HUES64 (cell line): ENCODE measurements around the gene FAM118A.
"Not testable (repeated sequence)": the region's sequence is repeated elsewhere in the genome, so short reads cannot be mapped to it uniquely, and the experiment has no call there.

Experiments
- H3K27ac ChIP-seq: 2 replicates; pipeline ENCODE4 v1.7.0; 2013; ENCODE audit warnings: low read depth, low read length, inconsistent platforms
- H3K27me3 ChIP-seq: 2 replicates; pipeline ENCODE4 v1.6.1; 2013; ENCODE audit warnings: mild to moderate bottlenecking, low read length; ENCODE audit not compliant: insufficient read depth
- H3K36me3 ChIP-seq: 2 replicates; pipeline ENCODE4 v1.6.1; 2013; ENCODE audit warnings: mild to moderate bottlenecking, low read length; ENCODE audit not compliant: insufficient read depth
- H3K4me1 ChIP-seq: 2 replicates; pipeline ENCODE4 v1.6.1; 2013; ENCODE audit warnings: mild to moderate bottlenecking, low read length, moderate library complexity; ENCODE audit not compliant: insufficient read depth
- H3K4me3 ChIP-seq: 2 replicates; pipeline ENCODE4 v1.5.1; 2013; ENCODE audit warnings: mild to moderate bottlenecking, low read length, moderate library complexity
- H3K9ac ChIP-seq: 2 replicates; pipeline ENCODE4 v1.6.1; 2013; ENCODE audit warnings: mild to moderate bottlenecking, low read depth, low read length
- H3K9me3 ChIP-seq: 2 replicates; pipeline ENCODE4 v1.6.1; 2013; ENCODE audit warnings: low read depth, low read length; ENCODE audit not compliant: insufficient read depth
- WGBS: fragments of 150-250, 120-280 bp; methylation state at CpG from one replicate; pipeline ENCODE4 v1.1.7; 2013; ENCODE audit warnings: missing lambda C conversion rate; 5-methylcytosine and 5-hydroxymethylcytosine counted together

The FAM118A gene

GRCh38 chr22:45322873-45323525 is 13.3 kb downstream of the FAM118A start:
- H3K4me3 ChIP-seq = no peak overlapping the region
- peaks cover 34% of the 10 kb centered on the region for H3K36me3 ChIP-seq
- H3K4me1 ChIP-seq = peaks cover 1% of the 10 kb centered on the region
- H3K9me3 ChIP-seq = no peaks in the 10 kb centered on the region
- H3K27me3 ChIP-seq = no peaks in the 10 kb centered on the region
- 95% methylated on average over 24 of the region's 24 CpGs for WGBS
- no peak overlapping the region for H3K9ac ChIP-seq
- no peak overlapping the region for H3K27ac ChIP-seq

- 82% methylated on average over 7 of the region's 7 CpGs for WGBS
- no peak overlapping the region for H3K27ac ChIP-seq
- H3K36me3 ChIP-seq = peaks cover 34% of the 10 kb centered on the region
- no peak overlapping the region for H3K4me3 ChIP-seq
- no peaks in the 10 kb centered on the region; the same call in 1 of the 2 replicates for H3K4me1 ChIP-seq
- no peaks in the 10 kb centered on the region for H3K27me3 ChIP-seq
- H3K9me3 ChIP-seq = no peaks in the 10 kb centered on the region
- no peak overlapping the region for H3K9ac ChIP-seq
Measured at GRCh38 chr22:45323695-45324094, 14.0 kb downstream of the FAM118A start.

GRCh38 chr22:45324311-45324711 is 14.6 kb downstream of the FAM118A start:
- Histone ChIP-seq H3K27me3 (no peaks in the 10 kb centered on the region), H3K9me3 (no peaks in the 10 kb centered on the region), H3K27ac (no peak overlapping the region), H3K4me3 (no peak overlapping the region), H3K9ac (no peak overlapping the region), H3K36me3 (peaks cover 34% of the 10 kb centered on the region), H3K4me1 (no peaks in the 10 kb centered on the region; the same call in 1 of the 2 replicates)
- WGBS = 95% methylated on average over 12 of the region's 12 CpGs

DNA sequence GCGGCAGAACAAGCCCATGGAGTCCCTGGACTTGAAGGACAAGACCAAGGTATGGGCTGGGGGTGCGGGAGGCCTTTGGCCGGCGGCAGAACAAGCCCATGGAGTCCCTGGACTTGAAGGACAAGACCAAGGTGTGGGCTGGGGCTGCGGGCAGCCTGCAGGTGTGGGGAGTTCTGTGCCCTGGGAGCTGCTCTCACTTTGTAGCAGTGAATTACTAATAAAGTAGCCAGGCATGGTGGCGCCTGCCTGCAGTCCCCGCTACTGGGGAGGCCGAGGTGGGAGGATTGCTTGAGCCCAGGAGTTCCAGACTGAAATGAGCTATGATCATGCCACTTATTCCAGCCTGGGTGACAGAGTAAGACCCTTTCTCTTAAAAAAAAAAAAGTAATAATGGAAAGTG is 18.5 kb downstream of the FAM118A start:
- 83% methylated on average over 7 of the region's 8 CpGs for WGBS
- H3K36me3 ChIP-seq = peaks cover 45% of the 10 kb centered on the region
- not testable (repeated sequence) for H3K4me1 ChIP-seq, H3K27me3 ChIP-seq, H3K9ac ChIP-seq, H3K4me3 ChIP-seq, H3K9me3 ChIP-seq, H3K27ac ChIP-seq

DNA sequence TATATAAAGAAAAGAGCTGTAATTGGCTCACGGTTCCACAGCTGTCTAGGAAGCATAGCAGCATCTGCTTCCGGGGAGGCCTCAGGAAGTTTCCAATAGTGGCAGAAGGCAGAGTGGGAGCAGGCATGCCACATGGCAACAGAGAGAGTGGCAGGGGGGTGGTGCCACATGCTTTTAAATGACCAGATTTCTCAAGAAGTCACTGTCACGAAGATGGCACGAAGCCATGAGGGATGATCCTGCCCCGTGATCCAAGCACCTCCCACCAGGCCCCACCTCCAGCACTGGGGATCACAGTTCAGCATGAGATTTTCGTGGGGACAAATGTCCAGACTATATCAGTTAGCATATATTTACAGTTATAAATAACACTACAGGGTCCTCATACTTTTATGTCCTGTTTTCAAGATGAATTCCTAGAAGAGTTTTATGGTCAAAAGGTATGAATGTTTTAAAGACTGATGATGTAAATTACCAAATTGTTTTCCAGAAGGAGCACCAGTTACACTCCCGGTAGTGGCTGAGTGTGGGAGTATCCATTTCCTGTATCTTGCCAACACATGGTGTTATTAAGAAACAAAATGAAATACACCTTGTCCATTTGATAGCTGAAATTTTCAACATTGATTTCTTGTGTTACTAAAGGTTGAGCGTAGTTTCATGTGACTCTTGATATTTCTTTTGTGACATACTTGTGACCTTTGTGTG is 19.2 kb downstream of the FAM118A start:
- Histone ChIP-seq H3K36me3 (peaks cover 42% of the 10 kb centered on the region), H3K4me1 (no peaks in the 10 kb centered on the region), H3K9me3 (no peaks in the 10 kb centered on the region), H3K27me3 (no peaks in the 10 kb centered on the region), H3K27ac (no peak overlapping the region), H3K4me3 (no peak overlapping the region), H3K9ac (no peak overlapping the region)
- WGBS = 93% methylated on average over 8 of the region's 8 CpGs

GRCh38 chr22:45329530-45329936 is 19.8 kb downstream of the FAM118A start:
- peaks cover 45% of the 10 kb centered on the region for H3K36me3 ChIP-seq
- no peaks in the 10 kb centered on the region for H3K27me3 ChIP-seq
- H3K27ac ChIP-seq = no peak overlapping the region
- 96% methylated on average over 12 of the region's 12 CpGs for WGBS
- H3K4me3 ChIP-seq = no peak overlapping the region
- H3K4me1 ChIP-seq = no peaks in the 10 kb centered on the region
- no peak overlapping the region for H3K9ac ChIP-seq
- H3K9me3 ChIP-seq = no peaks in the 10 kb centered on the region

GRCh38 chr22:45330548-45330947 is 20.8 kb downstream of the FAM118A start:
- H3K27ac ChIP-seq = no peak overlapping the region
- H3K36me3 ChIP-seq = peaks cover 46% of the 10 kb centered on the region
- H3K9ac ChIP-seq = no peak overlapping the region
- WGBS = 96% methylated on average over 19 of the region's 19 CpGs
- H3K9me3 ChIP-seq = no peaks in the 10 kb centered on the region
- H3K4me3 ChIP-seq = no peak overlapping the region
- H3K4me1 ChIP-seq = no peaks in the 10 kb centered on the region
- H3K27me3 ChIP-seq = no peaks in the 10 kb centered on the region

DNA sequence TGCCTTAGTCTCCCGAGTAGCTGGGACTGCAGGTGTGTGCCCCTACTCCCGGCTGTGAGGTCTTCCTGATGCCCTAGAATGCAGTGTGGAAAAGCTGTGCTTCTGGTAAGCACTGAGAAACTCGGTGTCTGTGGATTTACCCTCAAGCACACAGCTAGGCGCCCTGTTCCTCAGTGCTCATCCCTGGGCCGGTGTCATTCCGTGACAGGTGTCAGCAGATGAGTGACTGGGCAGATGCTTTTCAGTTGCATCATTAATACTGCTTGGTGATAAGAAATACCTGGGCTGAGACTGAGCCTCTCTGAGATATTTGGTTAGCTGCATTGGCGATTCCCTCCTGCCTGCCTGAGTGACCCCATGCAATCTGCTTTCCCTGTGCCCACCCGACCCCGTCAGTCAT is 21.8 kb downstream of the FAM118A start:
- no peaks in the 10 kb centered on the region for H3K27me3 ChIP-seq
- H3K36me3 ChIP-seq = peaks cover 52% of the 10 kb centered on the region
- no peak overlapping the region for H3K4me3 ChIP-seq
- H3K9ac ChIP-seq = no peak overlapping the region
- H3K27ac ChIP-seq = no peak overlapping the region
- H3K9me3 ChIP-seq = no peaks in the 10 kb centered on the region
- H3K4me1 ChIP-seq = no peaks in the 10 kb centered on the region
- 94% methylated on average over 9 of the region's 9 CpGs for WGBS

- no peaks in the 10 kb centered on the region for H3K27me3 ChIP-seq
- 96% methylated on average over 7 of the region's 7 CpGs for WGBS
- H3K4me1 ChIP-seq = no peaks in the 10 kb centered on the region
- no peak overlapping the region for H3K27ac ChIP-seq
- H3K9me3 ChIP-seq = no peaks in the 10 kb centered on the region
- H3K36me3 ChIP-seq = peaks cover 55% of the 10 kb centered on the region
- H3K9ac ChIP-seq = no peak overlapping the region
- no peak overlapping the region for H3K4me3 ChIP-seq
Measured at GRCh38 chr22:45332001-45332400, 22.3 kb downstream of the FAM118A start.

- no peaks in the 10 kb centered on the region for H3K4me1 ChIP-seq
- no peaks in the 10 kb centered on the region for H3K27me3 ChIP-seq
- peaks cover 47% of the 10 kb centered on the region for H3K36me3 ChIP-seq
- no peaks in the 10 kb centered on the region for H3K9me3 ChIP-seq
- no peak overlapping the region for H3K4me3 ChIP-seq
- H3K27ac ChIP-seq = no peak overlapping the region
- 94% methylated on average over 5 of the region's 5 CpGs for WGBS
- H3K9ac ChIP-seq = no peak overlapping the region
Measured at GRCh38 chr22:45334068-45334467, 24.3 kb downstream of the FAM118A start.

DNA sequence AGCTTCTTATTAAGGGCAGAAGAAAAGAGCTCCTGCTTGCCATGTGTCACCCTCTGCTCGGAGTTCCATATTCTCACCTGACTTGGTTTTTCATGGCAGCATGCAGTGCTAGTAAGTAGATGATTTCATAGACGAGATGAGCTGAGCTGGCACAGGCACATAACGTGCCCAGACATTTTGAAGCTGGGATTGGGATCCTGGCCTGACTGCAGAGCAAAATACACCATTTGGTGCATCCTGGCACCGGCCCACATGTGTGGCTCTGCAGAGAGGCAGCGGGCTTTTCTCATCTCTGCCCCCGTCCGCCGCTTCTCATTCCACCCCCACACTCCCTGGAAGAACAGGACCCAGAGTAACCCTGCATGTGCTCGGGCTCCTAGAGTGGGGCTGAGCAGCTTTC is 24.8 kb downstream of the FAM118A start:
- H3K36me3 ChIP-seq = peaks cover 48% of the 10 kb centered on the region
- H3K9ac ChIP-seq = no peak overlapping the region
- H3K9me3 ChIP-seq = no peaks in the 10 kb centered on the region
- no peaks in the 10 kb centered on the region for H3K4me1 ChIP-seq
- no peaks in the 10 kb centered on the region for H3K27me3 ChIP-seq
- H3K27ac ChIP-seq = no peak overlapping the region
- WGBS = 94% methylated on average over 9 of the region's 9 CpGs
- no peak overlapping the region for H3K4me3 ChIP-seq
